KOPT-K1 (cell line): ENCODE data around the gene ESF1.
"Not testable (repeated sequence)": the region's sequence is repeated elsewhere in the genome, so short reads cannot be mapped to it uniquely, and the experiment has no call there.

Experiments
- H3K27ac ChIP-seq: fragments of 200-600 bp; sonication (generic); 2 replicates; pipeline ENCODE4 v1.5.1; 2016; ENCODE audit warnings: antibody characterized with exemption, mild to moderate bottlenecking, low read depth, low read length; ENCODE audit not compliant: poor library complexity, severe bottlenecking
- H3K36me3 ChIP-seq: fragments of 200-600 bp; sonication (generic); 2 replicates; pipeline ENCODE4 v1.5.1; 2017; ENCODE audit warnings: antibody characterized with exemption, mild to moderate bottlenecking, low read length, moderate library complexity; ENCODE audit not compliant: insufficient read depth
- H3K9me3 ChIP-seq: fragments of 200-600 bp; sonication (generic); 2 replicates; pipeline ENCODE4 v1.5.1; 2017; ENCODE audit warnings: antibody characterized with exemption, low read length, mild to moderate bottlenecking; ENCODE audit not compliant: insufficient read depth, poor library complexity, severe bottlenecking

The ESF1 gene

GRCh38 chr20:13771853-13772453, 12.8 kb downstream of the ESF1 start:
- Histone ChIP-seq H3K27ac (no peak overlapping the region), H3K36me3 (peaks cover 100% of the 10 kb centered on the region), H3K9me3 (peaks cover 8% of the 10 kb centered on the region)

- no peak overlapping the region for H3K27ac ChIP-seq
- H3K36me3 ChIP-seq = peaks cover 100% of the 10 kb centered on the region
- H3K9me3 ChIP-seq = peaks cover 25% of the 10 kb centered on the region
Observed at GRCh38 chr20:13770141-13770540, 14.6 kb downstream of the ESF1 start.

GRCh38 chr20:13765868-13766416, 18.8 kb downstream of the ESF1 start:
- no peak overlapping the region for H3K27ac ChIP-seq
- peaks cover 94% of the 10 kb centered on the region for H3K36me3 ChIP-seq
- peaks cover 25% of the 10 kb centered on the region for H3K9me3 ChIP-seq

GRCh38 chr20:13765299-13765698, 19.4 kb downstream of the ESF1 start:
- Histone ChIP-seq H3K9me3 (peaks cover 25% of the 10 kb centered on the region), H3K36me3 (peaks cover 88% of the 10 kb centered on the region), H3K27ac (no peak overlapping the region)

GRCh38 chr20:13760451-13760946, 24.2 kb downstream of the ESF1 start:
- H3K36me3 ChIP-seq = peaks cover 86% of the 10 kb centered on the region
- H3K27ac ChIP-seq, H3K9me3 ChIP-seq: not testable (repeated sequence)

GRCh38 chr20:13758884-13759283, 25.8 kb downstream of the ESF1 start:
- no peaks in the 10 kb centered on the region for H3K9me3 ChIP-seq
- H3K27ac ChIP-seq = no peak overlapping the region
- H3K36me3 ChIP-seq = peaks cover 86% of the 10 kb centered on the region

- Histone ChIP-seq H3K9me3 (no peaks in the 10 kb centered on the region), H3K27ac (no peak overlapping the region), H3K36me3 (peaks cover 79% of the 10 kb centered on the region)
Observed at GRCh38 chr20:13756551-13756950, 28.2 kb downstream of the ESF1 start.

GRCh38 chr20:13755809-13756208, 28.9 kb downstream of the ESF1 start:
- Histone ChIP-seq H3K9me3 (no peaks in the 10 kb centered on the region), H3K27ac (no peak overlapping the region), H3K36me3 (peaks cover 83% of the 10 kb centered on the region)

GRCh38 chr20:13753436-13754036, 31.2 kb downstream of the ESF1 start:
- H3K36me3 ChIP-seq = peaks cover 81% of the 10 kb centered on the region
- no peaks in the 10 kb centered on the region for H3K9me3 ChIP-seq
- H3K27ac ChIP-seq = no peak overlapping the region

DNA sequence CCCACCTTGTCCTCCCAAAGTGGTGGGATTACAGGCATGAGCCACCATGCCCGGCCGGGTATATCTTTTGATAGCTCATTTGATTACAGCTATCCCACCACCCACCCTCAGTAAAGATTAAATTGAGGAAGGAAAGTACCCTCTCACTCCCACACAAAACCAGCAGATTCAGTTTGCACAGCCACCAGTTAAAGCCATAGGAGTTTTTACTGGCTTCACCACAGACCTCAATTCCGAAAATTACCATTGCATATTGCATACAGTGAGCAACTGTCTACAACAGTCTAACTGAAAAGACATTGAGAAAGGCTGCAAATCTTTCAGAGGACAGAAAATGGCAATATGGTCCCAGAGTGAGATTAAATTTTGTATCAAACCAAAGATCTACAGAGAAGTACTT, 34.9 kb downstream of the ESF1 start:
- Histone ChIP-seq H3K27ac (no peak overlapping the region), H3K9me3 (no peaks in the 10 kb centered on the region), H3K36me3 (peaks cover 60% of the 10 kb centered on the region)

- H3K9me3 ChIP-seq = peaks cover 16% of the 10 kb centered on the region
- H3K27ac ChIP-seq = no peak overlapping the region
- peaks cover 58% of the 10 kb centered on the region for H3K36me3 ChIP-seq
Observed at GRCh38 chr20:13745784-13746183, 38.9 kb downstream of the ESF1 start.

DNA sequence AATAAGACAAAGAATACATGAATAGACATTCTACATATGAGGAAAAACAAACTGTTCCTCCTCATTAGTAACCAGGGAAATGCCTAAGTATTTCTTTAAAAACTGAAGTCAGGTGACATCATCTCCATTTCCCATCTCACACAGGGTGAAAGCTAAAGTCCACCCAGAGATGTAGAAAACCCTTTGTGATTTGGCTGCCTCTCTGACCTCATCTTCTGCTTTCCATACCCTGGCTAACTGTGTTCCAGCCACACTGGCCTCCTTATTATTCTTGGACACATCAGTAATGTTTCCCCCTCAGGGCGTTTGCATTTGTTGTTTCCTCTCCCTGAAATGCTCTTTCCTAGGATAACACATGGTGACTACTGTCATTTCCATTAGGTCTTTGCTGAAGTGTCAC, 40.4 kb downstream of the ESF1 start:
- Histone ChIP-seq H3K9me3 (peaks cover 28% of the 10 kb centered on the region), H3K27ac (no peak overlapping the region), H3K36me3 (peaks cover 60% of the 10 kb centered on the region)

- H3K27ac ChIP-seq = no peak overlapping the region
- peaks cover 28% of the 10 kb centered on the region for H3K9me3 ChIP-seq
- peaks cover 61% of the 10 kb centered on the region for H3K36me3 ChIP-seq
Observed at GRCh38 chr20:13741879-13742278, 42.8 kb downstream of the ESF1 start.

GRCh38 chr20:13739731-13740649, 44.7 kb downstream of the ESF1 start:
- Histone ChIP-seq H3K9me3 (peaks cover 28% of the 10 kb centered on the region), H3K36me3 (peaks cover 60% of the 10 kb centered on the region)

GRCh38 chr20:13738187-13738586, 46.5 kb downstream of the ESF1 start:
- not testable (repeated sequence) for H3K27ac ChIP-seq
- Histone ChIP-seq H3K9me3 (peaks cover 28% of the 10 kb centered on the region), H3K36me3 (peaks cover 61% of the 10 kb centered on the region)

More at GRCh38 chr20:13739731-13740649, 44.7 kb downstream of the ESF1 start:
- H3K27ac ChIP-seq = no peak overlapping the region
